CD14-positive monocyte (primary cell): ENCODE measurements around the gene ZFHX3. TPM values are rescaled to one million over a fixed set of nuclear protein-coding genes. Genes with fewer than 3 reads are reported as not detected.

Experiments
- DNase-seq, 3 donors: peaks; one replicate each; pipeline ENCODE4 v3.0.0-alpha.2; 2011 to 2022
- H2AFZ ChIP-seq: 2 replicates; pipeline ENCODE4 v1.6.0; 2012; ENCODE audit warnings: mild to moderate bottlenecking, low read depth, low read length, inconsistent platforms; ENCODE audit not compliant: insufficient read depth, poor library complexity, severe bottlenecking
- H3K27ac ChIP-seq, 2 donors: 1 replicate in 1 of 2; 2 replicates in 1 of 2; pipeline ENCODE4 v1.5.1; 2012 to 2013; ENCODE audit warnings: low read length in 2 of 2, control low read depth in 1 of 2, inconsistent platforms in 1 of 2, low read depth in 1 of 2, mild to moderate bottlenecking in 1 of 2
- H3K27me3 ChIP-seq, 2 donors: one replicate each; pipeline versions ENCODE4 v1.6.0 to v1.6.1; 2011 to 2013; ENCODE audit warnings: low read length in 2 of 2; ENCODE audit not compliant: control insufficient read depth in 2 of 2, insufficient read depth in 2 of 2
- H3K36me3 ChIP-seq, 2 donors: replicated peaks in 1 of 2; 1 replicate in 1 of 2; 2 replicates in 1 of 2; pipeline versions ENCODE4 v1.5.1 to v1.6.1; 2012 to 2013; ENCODE audit warnings: low read length in 2 of 2, control low read depth in 1 of 2, inconsistent platforms in 1 of 2, mild to moderate bottlenecking in 1 of 2; ENCODE audit not compliant: insufficient read depth in 2 of 2, control insufficient read depth in 1 of 2
- H3K4me1 ChIP-seq, 2 donors: 1 replicate in 1 of 2; 2 replicates in 1 of 2; pipeline versions ENCODE4 v1.5.1 to v1.6.1; 2012 to 2013; ENCODE audit warnings: low read length in 2 of 2, control low read depth in 1 of 2, inconsistent platforms in 1 of 2, mild to moderate bottlenecking in 1 of 2, moderate library complexity in 1 of 2; ENCODE audit not compliant: insufficient read depth in 2 of 2, control insufficient read depth in 1 of 2
- H3K4me2 ChIP-seq: replicated peaks from 2 replicates; pipeline ENCODE3; 2012; ENCODE audit warnings: low read length, moderate library complexity, mild to moderate bottlenecking; ENCODE audit not compliant: poor library complexity, severe bottlenecking; ENCODE audit errors: extremely low read depth
- H3K4me3 ChIP-seq, 3 experiments: fragments of 200-600 bp in 1 of 3; sonication (generic) in 1 of 3; replicated peaks in 1 of 3; 1 replicate in 2 of 3; 2 replicates in 1 of 3; pipeline ENCODE4 v1.5.1; 2011 to 2013; ENCODE audit warnings: low read length in 3 of 3, mild to moderate bottlenecking in 3 of 3, control low read depth in 2 of 3, low read depth in 2 of 3, inconsistent platforms in 1 of 3, moderate library complexity in 1 of 3
- H3K79me2 ChIP-seq: 2 replicates; pipeline ENCODE4 v1.6.0; 2012; ENCODE audit warnings: mild to moderate bottlenecking, control low read depth, inconsistent platforms, low read length, moderate library complexity; ENCODE audit not compliant: insufficient read depth
- H3K9ac ChIP-seq: 2 replicates; pipeline ENCODE4 v1.6.0; 2017; ENCODE audit warnings: low read length, mild to moderate bottlenecking; ENCODE audit not compliant: insufficient read depth, poor library complexity, severe bottlenecking
- H3K9me3 ChIP-seq, 2 donors: replicated peaks in 1 of 2; 1 replicate in 1 of 2; 2 replicates in 1 of 2; pipeline versions ENCODE4 v1.5.1 to v1.6.1; 2012 to 2013; ENCODE audit warnings: low read length in 2 of 2, control low read depth in 1 of 2; ENCODE audit not compliant: control insufficient read depth in 1 of 2, insufficient read depth in 1 of 2
- H4K20me1 ChIP-seq: 2 replicates; pipeline ENCODE4 v1.6.0; 2012; ENCODE audit warnings: mild to moderate bottlenecking, low read length, control low read depth, moderate library complexity; ENCODE audit not compliant: insufficient read depth
- H3K27ac Mint-ChIP-seq, 7 donors: one replicate each; pipeline ENCODE4 v1.8.0; 2020; ENCODE audit warnings: mild to moderate bottlenecking in 7 of 7, mixed read lengths in 7 of 7, moderate library complexity in 6 of 7, inconsistent platforms in 2 of 7
- H3K27me3 Mint-ChIP-seq, 3 donors: one replicate each; pipeline ENCODE4 v1.8.0; 2021 to 2022; ENCODE audit warnings: low read depth in 3 of 3, mild to moderate bottlenecking in 3 of 3, mixed read lengths in 3 of 3, moderate library complexity in 3 of 3, inconsistent platforms in 1 of 3
- H3K36me3 Mint-ChIP-seq, 2 donors: one replicate each; pipeline ENCODE4 v1.8.0; 2020; ENCODE audit warnings: mixed read lengths in 2 of 2, inconsistent platforms in 1 of 2, mild to moderate bottlenecking in 1 of 2
- H3K4me1 Mint-ChIP-seq: one replicate; pipeline ENCODE4 v1.8.0; 2020; ENCODE audit warnings: mild to moderate bottlenecking, mixed read lengths
- H3K4me3 Mint-ChIP-seq, 2 donors: one replicate each; pipeline ENCODE4 v1.8.0; 2020; ENCODE audit warnings: mild to moderate bottlenecking in 2 of 2, mixed read lengths in 2 of 2, moderate library complexity in 1 of 2
- H3K9me3 Mint-ChIP-seq, 7 donors: one replicate each; pipeline ENCODE4 v1.8.0; 2020 to 2022; ENCODE audit warnings: mixed read lengths in 7 of 7, mild to moderate bottlenecking in 6 of 7, moderate library complexity in 6 of 7, inconsistent platforms in 2 of 7
- CTCF ChIP-seq: fragments of 200-600 bp; IDR thresholded peaks from one replicate; pipeline ENCODE4 v1.8.0; 2022; ENCODE audit warnings: antibody characterized with exemption, mild to moderate bottlenecking
- WGBS: methylation state at CpG from one replicate; pipeline ENCODE4 v1.1.5; 2013; ENCODE audit warnings: missing lambda C conversion rate; ENCODE audit not compliant: insufficient coverage; 5-methylcytosine and 5-hydroxymethylcytosine counted together
- intact Hi-C, 2 donors: fragments of 100-400 bp; cut with micrococcal nuclease; formaldehyde crosslinking; loops; one replicate each; pipeline versions ENCODE4 v1.15.0 to v1.15.1; 2023
- polyA plus RNA-seq, 3 donors: library from polyadenylated mRNA; depleted of rRNA in 1 of 3; unstranded in 2 of 3; stranded (reverse) in 1 of 3; fragments of 300-500 nt in 2 of 3; fragments of >200 nt in 1 of 3; fragmentation: Illumina TruSeq in 2 of 3; gene quantifications; 1 replicate in 2 of 3; 2 replicates in 1 of 3; pipeline ENCODE4 v1.2.3, GENCODE V29; 2012 to 2021

Gene ZFHX3
- polyA plus RNA-seq, 3 donors, result 0.42 to 4.2 (median 0.43) TPM

GRCh38 chr16:72840631-72841381, 207.1 kb downstream of the ZFHX3 start:
- peak overlapping the region; percentile 43 for H3K4me2 ChIP-seq
- Mint-ChIP-seq H3K9me3 (peaks cover 0 to 1% (median 0%) of the 10 kb centered on the region in 7 donors), H3K4me3 (no peak overlapping the region), H3K36me3 (peaks cover 13 to 28% of the 10 kb centered on the region in 2 donors), H3K27me3 (peaks cover 0 to 4% (median 2%) of the 10 kb centered on the region in 3 donors), H3K27ac (peak overlapping the region in 6 of 7 donors; percentile 8 to 66 (median 50)), H3K4me1 (peaks cover 29% of the 10 kb centered on the region)
- no peak overlapping the region for H2AFZ ChIP-seq
- intact Hi-C loops, result loop anchor here in 1 of 2 donors (10.0 kb wide), 1 partner anchor 134 kb away; no protein-coding TSS in a partner anchor
- H3K27me3 ChIP-seq, result no peaks in the 10 kb centered on the region
- H3K79me2 ChIP-seq, result no peaks in the 10 kb centered on the region
- 64% methylated on average over 7 of the region's 11 CpGs for WGBS
- H3K9ac ChIP-seq, result no peak overlapping the region
- H3K4me3 ChIP-seq, result peak overlapping the region in 1 of 3 experiments; percentile 11
- peak; percentile 22 to 43 (median 32) for DNase-seq
- peaks cover 31% of the 10 kb centered on the region for H4K20me1 ChIP-seq
- peaks cover 25 to 29% of the 10 kb centered on the region in 2 donors for H3K4me1 ChIP-seq
- no peaks in the 10 kb centered on the region for H3K9me3 ChIP-seq
- no peaks in the 10 kb centered on the region for H3K36me3 ChIP-seq
- H3K27ac ChIP-seq, result peak overlapping the region in 1 of 2 donors; percentile 49
- TF ChIP-seq CTCF, result no peak

- WGBS, result 94% methylated on average over 7 of the region's 13 CpGs
- H3K4me2 ChIP-seq, result no peak overlapping the region
- peaks cover 0 to 2% (median 2%) of the 10 kb centered on the region in 3 donors for H3K27me3 Mint-ChIP-seq
Measured at GRCh38 chr16:72838951-72839350, 209.0 kb downstream of the ZFHX3 start.

More at GRCh38 chr16:72838951-72839350, 209.0 kb downstream of the ZFHX3 start:
- Mint-ChIP-seq H3K4me3 (no peak overlapping the region), H3K27ac (no peak overlapping the region), H3K9me3 (peaks cover 0 to 1% (median 0%) of the 10 kb centered on the region in 7 donors), H3K4me1 (peaks cover 12% of the 10 kb centered on the region), H3K36me3 (peaks cover 7 to 23% of the 10 kb centered on the region in 2 donors)
- H3K9ac ChIP-seq, result no peak overlapping the region
- DNase-seq, result no peak
- no peaks in the 10 kb centered on the region for H3K36me3 ChIP-seq
- no peak overlapping the region for H2AFZ ChIP-seq
- peaks cover 13 to 14% of the 10 kb centered on the region in 2 donors for H3K4me1 ChIP-seq
- no peak for TF ChIP-seq CTCF
- H4K20me1 ChIP-seq, result peaks cover 17% of the 10 kb centered on the region
- H3K79me2 ChIP-seq, result no peaks in the 10 kb centered on the region
- intact Hi-C loops, result loop anchor here (10.0 kb wide), 2 partner anchors 116 to 206 kb away; partner anchors contain the start of gene ZFHX3 (in 1 of the 2)
- H3K27ac ChIP-seq, result no peak overlapping the region
- H3K4me3 ChIP-seq, result no peak overlapping the region
- no peaks in the 10 kb centered on the region for H3K9me3 ChIP-seq
- H3K27me3 ChIP-seq, result no peaks in the 10 kb centered on the region
